SU-DHL-6 (cell line): Measurements from ENCODE around the gene UBE2D4.

Experiments used
- EZH2phosphoT487 ChIP-seq: fragments of 200-600 bp; sonication (generic), shearing (Covaris generic); conservative IDR thresholded peaks from 2 replicates; pipeline ENCODE4 v1.6.1; 2018; ENCODE audit warnings: mild to moderate bottlenecking, antibody characterized with exemption, low read length, moderate library complexity, mixed read lengths
- TF ChIP-seq, protein P1 (sequence below): fragments of 200-600 bp; sonication (generic); IDR thresholded peaks from one replicate; pipeline ENCODE4 v1.5.1; 2017; ENCODE audit warnings: antibody characterized with exemption, mild to moderate bottlenecking, low read length, moderate library complexity; ENCODE audit not compliant: insufficient read depth, poor library complexity, severe bottlenecking

GRCh38 chr7:43895847-43896415, 30.3 kb upstream of the UBE2D4 start:
- TF ChIP-seq, protein P1, sequence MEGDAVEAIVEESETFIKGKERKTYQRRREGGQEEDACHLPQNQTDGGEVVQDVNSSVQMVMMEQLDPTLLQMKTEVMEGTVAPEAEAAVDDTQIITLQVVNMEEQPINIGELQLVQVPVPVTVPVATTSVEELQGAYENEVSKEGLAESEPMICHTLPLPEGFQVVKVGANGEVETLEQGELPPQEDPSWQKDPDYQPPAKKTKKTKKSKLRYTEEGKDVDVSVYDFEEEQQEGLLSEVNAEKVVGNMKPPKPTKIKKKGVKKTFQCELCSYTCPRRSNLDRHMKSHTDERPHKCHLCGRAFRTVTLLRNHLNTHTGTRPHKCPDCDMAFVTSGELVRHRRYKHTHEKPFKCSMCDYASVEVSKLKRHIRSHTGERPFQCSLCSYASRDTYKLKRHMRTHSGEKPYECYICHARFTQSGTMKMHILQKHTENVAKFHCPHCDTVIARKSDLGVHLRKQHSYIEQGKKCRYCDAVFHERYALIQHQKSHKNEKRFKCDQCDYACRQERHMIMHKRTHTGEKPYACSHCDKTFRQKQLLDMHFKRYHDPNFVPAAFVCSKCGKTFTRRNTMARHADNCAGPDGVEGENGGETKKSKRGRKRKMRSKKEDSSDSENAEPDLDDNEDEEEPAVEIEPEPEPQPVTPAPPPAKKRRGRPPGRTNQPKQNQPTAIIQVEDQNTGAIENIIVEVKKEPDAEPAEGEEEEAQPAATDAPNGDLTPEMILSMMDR: no peak
- no peak for TF ChIP-seq EZH2phosphoT487
